CD8-positive, alpha-beta memory T cell (primary cell): ENCODE results near the gene P2RY13. TPM values are rescaled to one million over a fixed set of nuclear protein-coding genes. Genes with fewer than 3 reads are reported as not detected.

Experiments used
- CTCF ChIA-PET: fragments of 350-600 bp; sonication (Branson Sonifier 250); formaldehyde crosslinking; loops from one replicate; lab custom pipeline; 2021; ENCODE audit warnings: antibody characterized with exemption; lab: Charles Lee
- POLR2A ChIA-PET: fragments of 350-600 bp; sonication (Branson Sonifier 250); formaldehyde crosslinking; loops from one replicate; lab custom pipeline; 2021; ENCODE audit warnings: antibody characterized with exemption; lab: Charles Lee
- DNase-seq, 5 donors: peaks; one replicate each; pipeline versions ENCODE4 v3.0.0 to v3.0.0-alpha.2; 2020 to 2022; ENCODE audit warnings: mixed read lengths in 1 of 5
- H3K27ac ChIP-seq: one replicate; pipeline ENCODE4 v1.7.0; 2013; ENCODE audit warnings: low read depth, mild to moderate bottlenecking, low read length, moderate library complexity
- H3K27me3 ChIP-seq: 2 replicates; pipeline ENCODE4 v1.7.0; 2013; ENCODE audit warnings: low read length, mild to moderate bottlenecking; ENCODE audit not compliant: insufficient read depth, poor library complexity, severe bottlenecking
- H3K36me3 ChIP-seq: 2 replicates; pipeline ENCODE4 v1.7.0; 2013; ENCODE audit warnings: mild to moderate bottlenecking, low read length, moderate library complexity; ENCODE audit not compliant: insufficient read depth
- H3K4me1 ChIP-seq: 2 replicates; pipeline ENCODE4 v1.7.0; 2013; ENCODE audit warnings: mild to moderate bottlenecking, low read length, moderate library complexity; ENCODE audit not compliant: insufficient read depth
- H3K4me3 ChIP-seq: 2 replicates; pipeline ENCODE4 v1.7.0; 2013; ENCODE audit warnings: mild to moderate bottlenecking, low read length
- H3K9me3 ChIP-seq: 2 replicates; pipeline ENCODE4 v1.7.0; 2013; ENCODE audit warnings: mild to moderate bottlenecking, low read length
- H3K27ac Mint-ChIP-seq, 8 donors: one replicate each; pipeline ENCODE4 v1.8.0; 2020 to 2021; ENCODE audit warnings: mixed read lengths in 8 of 8, mild to moderate bottlenecking in 6 of 8, inconsistent platforms in 3 of 8, moderate library complexity in 3 of 8
- H3K27me3 Mint-ChIP-seq, 2 donors: one replicate each; pipeline ENCODE4 v1.8.0; 2020 to 2021; ENCODE audit warnings: mixed read lengths in 2 of 2, mild to moderate bottlenecking in 1 of 2, moderate library complexity in 1 of 2
- H3K36me3 Mint-ChIP-seq, 3 donors: one replicate each; pipeline ENCODE4 v1.8.0; 2020 to 2021; ENCODE audit warnings: mixed read lengths in 3 of 3, inconsistent platforms in 1 of 3, mild to moderate bottlenecking in 1 of 3
- H3K4me1 Mint-ChIP-seq, 3 donors: one replicate each; pipeline ENCODE4 v1.8.0; 2020 to 2021; ENCODE audit warnings: mixed read lengths in 3 of 3, inconsistent platforms in 1 of 3, mild to moderate bottlenecking in 1 of 3
- H3K4me3 Mint-ChIP-seq, 7 donors: one replicate each; pipeline ENCODE4 v1.8.0; 2020 to 2021; ENCODE audit warnings: mixed read lengths in 7 of 7, mild to moderate bottlenecking in 6 of 7, moderate library complexity in 4 of 7, inconsistent platforms in 2 of 7
- H3K9me3 Mint-ChIP-seq, 5 donors: one replicate each; pipeline ENCODE4 v1.8.0; 2020 to 2022; ENCODE audit warnings: mixed read lengths in 5 of 5, mild to moderate bottlenecking in 3 of 5, moderate library complexity in 2 of 5, inconsistent platforms in 1 of 5
- polyA plus RNA-seq: library from polyadenylated mRNA; unstranded; fragments of 300-500 nt; fragmentation: Illumina TruSeq; gene quantifications from one replicate; pipeline ENCODE4 v1.2.3, GENCODE V29; 2021
- total RNA-seq, 2 experiments: library from RNA; stranded (reverse); gene quantifications; one replicate each; pipeline ENCODE4 v1.2.3, GENCODE V29; 2021

P2RY13 gene
- total and polyA plus RNA-seq, 3 experiments from 2014 or later = not detected

DNA sequence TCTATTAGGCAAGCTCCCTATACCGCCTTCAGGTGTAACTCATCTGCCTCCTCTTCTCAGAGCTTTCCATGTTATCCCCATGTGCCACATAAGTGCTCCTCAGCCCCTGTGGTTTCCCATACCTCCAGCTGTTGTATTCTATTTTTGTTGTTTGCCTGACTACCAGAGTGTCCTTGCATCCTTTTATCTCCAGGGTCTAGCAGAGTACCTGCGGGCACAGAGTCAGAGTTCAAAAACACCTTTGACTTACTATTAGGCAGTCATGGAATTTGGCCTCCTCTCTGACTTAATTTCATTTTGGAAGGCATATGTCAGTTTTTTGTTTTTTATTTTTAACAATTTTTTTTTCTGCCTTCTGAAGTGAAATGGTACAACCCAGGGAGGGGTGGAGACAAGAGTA, 19.8 kb downstream of the P2RY13 start:
- Mint-ChIP-seq H3K27ac (no peak overlapping the region), H3K36me3 (no peaks in the 10 kb centered on the region), H3K4me3 (no peak overlapping the region), H3K9me3 (no peaks in the 10 kb centered on the region), H3K27me3 (peaks cover 2% of the 10 kb centered on the region in 2 donors), H3K4me1 (peaks cover 12 to 15% (median 14%) of the 10 kb centered on the region in 3 donors)
- no peak for DNase-seq
- Histone ChIP-seq H3K4me1 (no peaks in the 10 kb centered on the region), H3K4me3 (no peak overlapping the region), H3K27me3 (no peaks in the 10 kb centered on the region), H3K9me3 (no peaks in the 10 kb centered on the region), H3K36me3 (no peaks in the 10 kb centered on the region), H3K27ac (no peak overlapping the region)
- CTCF ChIA-PET = no interaction called here
- POLR2A ChIA-PET = no interaction called here

DNA sequence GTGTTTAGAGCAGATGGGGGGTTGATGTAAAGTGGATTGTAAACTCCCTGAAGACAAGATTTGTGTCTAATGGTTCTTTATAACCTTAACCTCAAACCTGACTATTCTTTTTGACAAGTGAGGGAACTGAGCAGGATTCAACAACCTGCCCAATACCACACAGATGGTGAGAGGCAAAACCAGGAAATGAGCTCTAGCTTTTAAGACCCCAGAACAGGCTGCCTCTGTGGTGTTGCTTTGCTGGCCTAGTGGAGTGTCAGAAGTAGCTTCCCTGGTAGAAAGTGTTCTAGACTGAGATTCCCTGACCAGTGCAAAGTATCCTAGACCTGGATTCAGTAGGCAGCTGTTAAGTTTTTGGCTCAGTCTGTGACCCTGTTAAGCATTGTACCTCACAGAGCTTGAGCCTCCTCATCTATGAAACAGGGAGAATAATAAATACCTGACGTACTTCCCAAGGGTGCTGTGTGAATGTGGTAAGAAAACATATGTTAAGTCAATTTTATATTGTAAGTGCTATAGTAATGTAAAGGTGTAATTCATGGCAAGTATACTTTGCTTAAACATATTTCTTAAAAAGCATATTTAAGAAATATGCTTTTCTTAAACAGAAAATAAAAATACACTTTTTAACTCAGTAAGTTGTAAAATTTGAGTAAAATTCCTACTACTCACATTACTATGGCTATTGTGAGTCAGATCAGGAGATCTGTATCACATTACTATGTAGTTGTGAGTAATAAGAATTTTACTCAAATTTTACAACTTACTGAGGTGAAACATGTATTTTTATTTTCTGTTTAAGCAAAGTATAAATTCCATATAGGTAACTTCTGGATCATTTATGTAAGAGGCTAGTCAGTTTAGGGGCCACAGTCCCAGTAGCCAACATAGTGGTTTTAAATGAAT, 21.5 kb downstream of the P2RY13 start:
- H3K27ac Mint-ChIP-seq = peak overlapping the region in 1 of 8 donors; percentile 11

DNA sequence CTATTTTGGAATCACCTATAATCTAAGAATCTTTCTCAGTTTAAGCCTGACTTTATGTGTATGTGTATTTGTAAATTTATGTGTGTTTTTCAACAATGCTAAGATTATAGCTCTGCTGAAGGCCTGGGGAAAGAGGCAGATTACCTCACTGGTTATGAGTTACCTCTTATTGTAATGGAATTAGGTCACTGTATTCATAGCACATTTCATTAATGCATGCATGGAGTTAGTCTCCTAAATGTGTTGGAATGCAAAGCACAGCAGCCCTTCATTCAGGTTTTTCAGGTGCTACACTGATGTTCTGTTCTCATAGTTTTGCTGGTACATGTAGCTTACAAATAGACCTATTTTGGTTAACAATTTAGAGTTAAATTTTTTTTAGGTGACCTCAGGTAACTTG, 22.2 kb downstream of the P2RY13 start:
- Mint-ChIP-seq H3K36me3 (no peaks in the 10 kb centered on the region), H3K27ac (no peak overlapping the region)

More for the DNA sequence above, 21.5 kb downstream of the P2RY13 start:
- Histone ChIP-seq H3K36me3 (no peaks in the 10 kb centered on the region), H3K27me3 (no peaks in the 10 kb centered on the region), H3K27ac (no peak overlapping the region), H3K4me3 (no peak overlapping the region), H3K9me3 (no peaks in the 10 kb centered on the region), H3K4me1 (no peaks in the 10 kb centered on the region)
- Mint-ChIP-seq H3K4me3 (no peak overlapping the region), H3K27me3 (peaks cover 3 to 13% of the 10 kb centered on the region in 2 donors), H3K4me1 (peaks cover 12 to 15% (median 14%) of the 10 kb centered on the region in 3 donors), H3K36me3 (no peaks in the 10 kb centered on the region), H3K9me3 (no peaks in the 10 kb centered on the region)
- POLR2A ChIA-PET = no interaction called here
- no peak for DNase-seq
- CTCF ChIA-PET = no interaction called here

DNA sequence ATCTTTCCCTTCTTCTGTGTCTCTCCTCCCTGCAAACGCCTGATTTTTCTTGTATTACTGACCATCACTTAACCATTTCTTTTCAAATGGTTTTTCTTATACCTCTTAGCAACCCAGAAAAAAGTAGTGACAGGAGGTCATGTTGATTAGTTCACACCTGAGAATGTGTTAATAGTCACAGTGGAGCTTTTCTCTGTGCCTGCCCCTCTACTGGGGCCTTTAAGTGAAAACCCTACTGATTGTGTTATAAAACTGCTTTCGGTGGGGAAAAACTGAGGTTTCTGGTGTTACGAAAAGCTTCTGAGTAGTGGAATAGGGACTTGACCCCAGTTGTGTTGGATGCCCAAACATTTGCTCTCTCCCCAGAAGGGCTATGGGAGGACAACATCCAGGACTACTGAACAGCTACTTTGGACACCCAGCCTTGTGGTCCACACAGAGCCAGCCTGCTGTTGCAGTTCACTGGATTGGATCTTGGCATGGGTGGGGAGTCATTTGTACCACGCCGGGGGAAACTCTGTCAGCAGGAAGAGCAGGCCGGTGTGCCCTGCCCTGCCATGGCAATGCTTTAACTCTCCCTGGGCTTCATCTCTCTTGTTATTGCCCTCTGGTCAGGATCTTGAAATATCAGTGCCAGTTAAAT, 23.1 kb downstream of the P2RY13 start:
- H3K4me3 ChIP-seq = no peak overlapping the region
- no peak overlapping the region for H3K27ac ChIP-seq
- no peaks in the 10 kb centered on the region for H3K4me1 ChIP-seq
- Mint-ChIP-seq H3K27me3 (peaks cover 3 to 14% of the 10 kb centered on the region in 2 donors), H3K9me3 (no peaks in the 10 kb centered on the region), H3K27ac (no peak overlapping the region), H3K4me3 (no peak overlapping the region), H3K4me1 (peaks cover 12 to 15% (median 14%) of the 10 kb centered on the region in 3 donors), H3K36me3 (no peaks in the 10 kb centered on the region)
- CTCF ChIA-PET = interaction anchor here (1.2 kb wide), 1 partner anchor 22 kb away, joined by 3 read pairs; no protein-coding TSS in a partner anchor
- DNase-seq = no peak
- H3K27me3 ChIP-seq = no peaks in the 10 kb centered on the region
- POLR2A ChIA-PET = no interaction called here
- H3K9me3 ChIP-seq = no peaks in the 10 kb centered on the region
- no peaks in the 10 kb centered on the region for H3K36me3 ChIP-seq

More for the DNA sequence above, 22.2 kb downstream of the P2RY13 start:
- no peaks in the 10 kb centered on the region for H3K9me3 Mint-ChIP-seq
- DNase-seq = no peak
- Histone ChIP-seq H3K4me3 (no peak overlapping the region), H3K27me3 (no peaks in the 10 kb centered on the region), H3K9me3 (no peaks in the 10 kb centered on the region), H3K27ac (no peak overlapping the region), H3K36me3 (no peaks in the 10 kb centered on the region), H3K4me1 (no peaks in the 10 kb centered on the region)
- peaks cover 12 to 15% (median 14%) of the 10 kb centered on the region in 3 donors for H3K4me1 Mint-ChIP-seq
- ChIA-PET POLR2A (no interaction called here), CTCF (interaction anchor here (1.2 kb wide), 1 partner anchor 23 kb away, joined by 3 read pairs; no protein-coding TSS in a partner anchor)
- H3K4me3 Mint-ChIP-seq = no peak overlapping the region
- H3K27me3 Mint-ChIP-seq = peaks cover 3 to 14% of the 10 kb centered on the region in 2 donors

DNA sequence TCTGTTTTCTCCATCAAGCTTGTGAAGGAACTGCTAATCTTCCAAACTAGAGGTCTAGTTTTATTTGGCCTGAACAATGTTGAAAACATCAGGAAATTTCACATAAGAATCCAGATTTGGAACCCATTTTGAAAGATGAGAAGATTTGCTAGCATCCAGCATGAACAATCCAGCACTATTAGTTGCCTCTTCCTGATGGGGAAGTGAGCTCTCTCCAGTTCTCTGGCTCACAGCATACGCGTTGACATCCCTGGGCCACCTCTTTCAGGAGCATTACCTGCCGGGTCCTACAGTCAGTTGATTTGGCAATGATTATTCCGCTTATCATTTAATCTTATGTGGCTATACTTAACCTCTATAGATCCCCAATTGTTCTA, 23.6 kb downstream of the P2RY13 start:
- Histone ChIP-seq H3K4me1 (no peaks in the 10 kb centered on the region), H3K27ac (no peak overlapping the region), H3K27me3 (no peaks in the 10 kb centered on the region), H3K36me3 (no peaks in the 10 kb centered on the region), H3K9me3 (no peaks in the 10 kb centered on the region), H3K4me3 (no peak overlapping the region)
- Mint-ChIP-seq H3K27me3 (peaks cover 3 to 16% of the 10 kb centered on the region in 2 donors), H3K4me3 (peak overlapping the region in 2 of 7 donors; percentile 23 to 61), H3K27ac (peak overlapping the region in 1 of 8 donors; percentile 23), H3K36me3 (no peaks in the 10 kb centered on the region), H3K9me3 (no peaks in the 10 kb centered on the region), H3K4me1 (peaks cover 12 to 15% (median 14%) of the 10 kb centered on the region in 3 donors)
- CTCF ChIA-PET = interaction anchor here (1.0 kb wide), 1 partner anchor 149 kb away, joined by 3 read pairs; no protein-coding TSS in a partner anchor
- DNase-seq = no peak
- POLR2A ChIA-PET = interaction anchor here (0.7 kb wide), 1 partner anchor 864 kb away, joined by 3 read pairs; no protein-coding TSS in a partner anchor

DNA sequence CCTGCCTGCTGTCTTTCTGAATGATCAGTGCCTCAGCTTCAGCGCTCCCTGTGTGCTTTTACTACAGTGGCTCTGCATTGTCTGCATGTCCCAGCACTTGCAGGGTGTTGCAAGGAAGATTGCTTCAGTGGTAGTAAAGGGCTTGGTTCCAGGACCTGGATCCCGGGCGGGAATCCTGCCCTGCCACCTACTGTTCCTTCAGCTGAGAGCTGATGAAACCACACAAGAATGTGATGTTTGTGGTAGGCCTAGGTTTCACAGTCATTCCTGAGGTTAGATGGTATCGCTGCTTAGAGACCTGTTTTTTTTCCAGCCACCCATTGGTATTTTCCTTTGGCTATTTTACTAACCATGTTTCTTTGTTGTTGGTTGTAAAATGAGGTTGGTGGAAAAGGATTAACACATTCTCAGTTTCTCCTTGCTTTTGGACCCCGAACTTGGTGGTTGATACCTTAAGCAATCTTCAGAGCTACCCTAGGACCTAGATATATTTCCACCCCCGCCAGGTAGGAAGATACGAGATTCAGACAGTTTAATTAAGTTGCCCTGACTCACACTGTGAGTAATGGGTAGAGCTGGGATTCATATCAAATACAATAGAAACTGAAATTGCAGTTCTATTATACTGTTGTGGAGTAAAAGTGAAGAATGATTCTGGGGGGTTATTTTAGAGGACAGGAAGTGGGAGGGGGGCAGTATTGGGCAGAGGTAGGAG, 24.1 kb downstream of the P2RY13 start:
- Histone ChIP-seq H3K4me3 (no peak overlapping the region), H3K27me3 (no peaks in the 10 kb centered on the region), H3K9me3 (no peaks in the 10 kb centered on the region), H3K27ac (no peak overlapping the region), H3K4me1 (no peaks in the 10 kb centered on the region), H3K36me3 (no peaks in the 10 kb centered on the region)
- ChIA-PET CTCF (interaction anchor here (1.0 to 1.4 kb wide), 2 partner anchors 16 to 148 kb away, joined by 3 read pairs; no protein-coding TSS in a partner anchor), POLR2A (interaction anchor here (0.7 kb wide), 1 partner anchor 863 kb away, joined by 3 read pairs; no protein-coding TSS in a partner anchor)
- Mint-ChIP-seq H3K9me3 (no peaks in the 10 kb centered on the region), H3K4me1 (peaks cover 12 to 15% (median 14%) of the 10 kb centered on the region in 3 donors), H3K27ac (peak overlapping the region in 1 of 8 donors; percentile 23), H3K4me3 (peak overlapping the region in 4 of 7 donors; percentile 10 to 61 (median 32)), H3K36me3 (no peaks in the 10 kb centered on the region), H3K27me3 (peaks cover 3 to 18% of the 10 kb centered on the region in 2 donors)
- no peak for DNase-seq

DNA sequence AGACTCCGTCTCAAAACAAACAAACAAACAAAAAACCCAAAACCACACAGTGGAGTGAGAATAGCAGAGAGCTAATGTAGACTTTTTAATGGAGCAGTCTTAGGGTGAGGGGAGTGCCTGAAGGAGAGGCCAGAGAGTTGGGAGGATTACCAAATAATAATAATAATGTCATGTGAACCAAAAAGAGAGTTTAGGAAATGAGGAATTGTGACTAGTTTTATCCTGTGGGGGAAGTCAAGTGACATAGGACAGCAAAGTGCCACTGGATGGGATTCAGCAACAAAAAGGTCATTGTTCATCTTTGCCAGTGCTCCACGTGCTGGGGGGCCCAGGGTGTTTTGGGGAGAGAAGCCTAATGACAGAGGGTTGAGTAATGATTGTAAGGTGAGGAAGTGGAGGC, 25.6 kb downstream of the P2RY13 start:
- Mint-ChIP-seq H3K27ac (peak overlapping the region in 1 of 8 donors; percentile 13), H3K36me3 (no peaks in the 10 kb centered on the region), H3K9me3 (no peaks in the 10 kb centered on the region), H3K4me1 (peaks cover 12 to 15% (median 14%) of the 10 kb centered on the region in 3 donors), H3K27me3 (peaks cover 4 to 25% of the 10 kb centered on the region in 2 donors), H3K4me3 (peak overlapping the region in 1 of 7 donors; percentile 15)
- CTCF ChIA-PET = no interaction called here
- no peak overlapping the region for H3K4me3 ChIP-seq
- POLR2A ChIA-PET = no interaction called here
- H3K27ac ChIP-seq = no peak overlapping the region
- no peaks in the 10 kb centered on the region for H3K27me3 ChIP-seq
- no peak for DNase-seq
- no peaks in the 10 kb centered on the region for H3K9me3 ChIP-seq
- no peaks in the 10 kb centered on the region for H3K4me1 ChIP-seq
- no peaks in the 10 kb centered on the region for H3K36me3 ChIP-seq
